Lung microvascular endothelial cell (primary cell): ENCODE results near the gene ABCC5. TPM values are rescaled to one million over a fixed set of nuclear protein-coding genes. Genes with fewer than 3 reads are reported as not detected.

Source experiments
- DNase-seq, 2 donors: peaks; one replicate each; pipeline versions ENCODE4 v3.0.0 to v3.0.0-alpha.2; 2010; ENCODE audit warnings: low read depth in 2 of 2
- total RNA-seq: library from RNA; depleted of rRNA; stranded (reverse); fragments of >200 nt; gene quantifications from 2 replicates; pipeline ENCODE4 v1.2.1, GENCODE V29; 2014

The ABCC5 gene
- total RNA-seq, 1 donor from 2014 or later = 10.9 TPM

GRCh38 chr3:183922421-183922820 lies 95.3 kb downstream of the ABCC5 start:
- no peak for DNase-seq

GRCh38 chr3:183921096-183921495 lies 96.6 kb downstream of the ABCC5 start:
- no peak for DNase-seq

GRCh38 chr3:183920416-183920815 lies 97.3 kb downstream of the ABCC5 start:
- DNase-seq = no peak

GRCh38 chr3:183918178-183918577 lies 99.5 kb downstream of the ABCC5 start:
- no peak for DNase-seq

- no peak for DNase-seq
Observed at GRCh38 chr3:183917776-183918175, 99.9 kb downstream of the ABCC5 start.

- DNase-seq = no peak
Observed at GRCh38 chr3:183914856-183915255, 102.8 kb downstream of the ABCC5 start.

GRCh38 chr3:183913580-183913920 lies 104.1 kb downstream of the ABCC5 start:
- no peak for DNase-seq

- DNase-seq = no peak
Observed at GRCh38 chr3:183912895-183913579, 104.6 kb downstream of the ABCC5 start.

- DNase-seq = no peak
Observed at GRCh38 chr3:183911763-183912506, 105.7 kb downstream of the ABCC5 start.

- no peak for DNase-seq
Observed at GRCh38 chr3:183911087-183911486, 106.6 kb downstream of the ABCC5 start.

- no peak for DNase-seq
Observed at GRCh38 chr3:183909030-183909600, 108.6 kb downstream of the ABCC5 start.

GRCh38 chr3:183907911-183908331 lies 109.8 kb downstream of the ABCC5 start:
- no peak for DNase-seq

- no peak for DNase-seq
Observed at GRCh38 chr3:183907176-183907575, 110.5 kb downstream of the ABCC5 start.

GRCh38 chr3:183906234-183906921 lies 111.3 kb downstream of the ABCC5 start:
- no peak for DNase-seq

- DNase-seq = no peak
Observed at GRCh38 chr3:183904833-183905780, 112.6 kb downstream of the ABCC5 start.

GRCh38 chr3:183898028-183898431 lies 119.7 kb downstream of the ABCC5 start:
- no peak for DNase-seq

- DNase-seq = no peak
Observed at GRCh38 chr3:183897606-183898005, 120.1 kb downstream of the ABCC5 start.

- DNase-seq = no peak
Observed at GRCh38 chr3:183896610-183897009, 121.1 kb downstream of the ABCC5 start.

- DNase-seq = no peak
Observed at GRCh38 chr3:183896184-183896583, 121.5 kb downstream of the ABCC5 start.

GRCh38 chr3:183895774-183896173 lies 121.9 kb downstream of the ABCC5 start:
- no peak for DNase-seq

GRCh38 chr3:183895296-183895695 lies 122.4 kb downstream of the ABCC5 start:
- peak; percentile 62 to 75 for DNase-seq
